Suprapubic skin (tissue), 4 donors: Measurements from ENCODE around the gene IQSEC3. TPM values are rescaled to one million over a fixed set of nuclear protein-coding genes. Genes with fewer than 3 reads are reported as not detected.
"Not testable (repeated sequence)": the region's sequence is repeated elsewhere in the genome, so short reads cannot be mapped to it uniquely, and the experiment has no call there.

Experiments used
- DNase-seq, 2 donors: peaks; one replicate each; pipeline ENCODE4 v3.0.0-alpha.2; 2019; ENCODE audit warnings: low spot score in 2 of 2
- H3K27ac ChIP-seq: fragments of 200-600 bp; sonication (generic); one replicate; pipeline ENCODE4 v1.5.1; 2019
- H3K27me3 ChIP-seq: fragments of 200-600 bp; sonication (generic); one replicate; pipeline ENCODE4 v1.5.1; 2019
- H3K36me3 ChIP-seq: fragments of 200-600 bp; sonication (generic); one replicate; pipeline ENCODE4 v1.5.1; 2019
- H3K4me1 ChIP-seq: fragments of 200-600 bp; sonication (generic); one replicate; pipeline ENCODE4 v1.5.1; 2019
- H3K4me3 ChIP-seq: fragments of 200-600 bp; sonication (generic); one replicate; pipeline ENCODE4 v1.5.1; 2019; ENCODE audit warnings: mild to moderate bottlenecking
- H3K9me3 ChIP-seq: fragments of 200-600 bp; sonication (generic); one replicate; pipeline ENCODE4 v1.5.1; 2019
- CTCF ChIP-seq, 2 donors: fragments of 200-600 bp in 1 of 2; fragments of 450-650 bp in 1 of 2; sonication (generic) in 1 of 2; IDR thresholded peaks; one replicate each; pipeline ENCODE4 v1.5.1; 2016 to 2019; ENCODE audit warnings: antibody characterized with exemption in 2 of 2, mild to moderate bottlenecking in 1 of 2, moderate library complexity in 1 of 2
- EP300 ChIP-seq: sonication (generic); formaldehyde crosslinking; IDR thresholded peaks from one replicate; pipeline ENCODE4 v1.6.1; 2017; ENCODE audit warnings: antibody characterized with exemption
- POLR2A ChIP-seq, 2 donors: fragments of 450-650 bp; IDR thresholded peaks; one replicate each; pipeline ENCODE4 v1.6.1; 2017; ENCODE audit warnings: antibody characterized with exemption in 2 of 2, mild to moderate bottlenecking in 2 of 2, moderate library complexity in 2 of 2
- POLR2AphosphoS5 ChIP-seq, 3 donors: sonication (generic); formaldehyde crosslinking; IDR thresholded peaks; one replicate each; pipeline ENCODE4 v1.6.1; 2017; ENCODE audit warnings: antibody characterized with exemption in 3 of 3
- WGBS: methylation state at CpG from one replicate; pipeline ENCODE4 v1.1.5; 2018; 5-methylcytosine and 5-hydroxymethylcytosine counted together
- total RNA-seq, 4 donors: library from RNA; depleted of rRNA; stranded (reverse); fragments of >200 nt; gene quantifications; one replicate each; pipeline ENCODE4 v1.1.0, GENCODE V29; 2016

Gene IQSEC3
- total RNA-seq, 4 donors from 2014 or later, result 0.18 to 0.21 TPM; not detected in 2

- H3K27me3 ChIP-seq, result peaks cover 38% of the 10 kb centered on the region
- no peak overlapping the region for H3K27ac ChIP-seq
- H3K4me1 ChIP-seq, result peaks cover 13% of the 10 kb centered on the region
- no peaks in the 10 kb centered on the region for H3K36me3 ChIP-seq
- no peak overlapping the region for H3K4me3 ChIP-seq
- DNase-seq, result no peak
- H3K9me3 ChIP-seq, result no peaks in the 10 kb centered on the region
- WGBS, result 73% methylated on average over 8 of the region's 8 CpGs
- TF ChIP-seq POLR2A (IDR thresholded peaks at IDR 0.05), result no peak
- TF ChIP-seq EP300, result no peak
Observed at GRCh38 chr12:212415-212714, 145.8 kb downstream of the IQSEC3 start.

GRCh38 chr12:212715-213526, 146.4 kb downstream of the IQSEC3 start:
- peaks cover 13% of the 10 kb centered on the region for H3K4me1 ChIP-seq
- WGBS, result 44% methylated on average over 19 of the region's 22 CpGs
- no peak overlapping the region for H3K27ac ChIP-seq
- H3K4me3 ChIP-seq, result peak overlapping the region; percentile 20
- DNase-seq, result no peak
- no peaks in the 10 kb centered on the region for H3K9me3 ChIP-seq
- H3K36me3 ChIP-seq, result no peaks in the 10 kb centered on the region
- H3K27me3 ChIP-seq, result peaks cover 35% of the 10 kb centered on the region
- TF ChIP-seq POLR2AphosphoS5 (IDR thresholded peaks at IDR 0.05), result no peak
- no peak for TF ChIP-seq CTCF (IDR thresholded peaks at IDR 0.05)
- TF ChIP-seq POLR2A (IDR thresholded peaks at IDR 0.05), result no peak

GRCh38 chr12:213527-213932, 147.0 kb downstream of the IQSEC3 start:
- peak overlapping the region; percentile 20 for H3K4me3 ChIP-seq
- peaks cover 13% of the 10 kb centered on the region for H3K4me1 ChIP-seq
- no peak for TF ChIP-seq CTCF (IDR thresholded peaks at IDR 0.05)
- TF ChIP-seq EP300, result no peak
- no peak for TF ChIP-seq POLR2A (IDR thresholded peaks at IDR 0.05)
- TF ChIP-seq POLR2AphosphoS5 (IDR thresholded peaks at IDR 0.05), result no peak
- H3K27ac ChIP-seq, result no peak overlapping the region
- no peak for DNase-seq
- H3K27me3 ChIP-seq, result peaks cover 41% of the 10 kb centered on the region
- H3K9me3 ChIP-seq, result no peaks in the 10 kb centered on the region
- WGBS, result 42% methylated on average over 12 of the region's 12 CpGs
- H3K36me3 ChIP-seq, result no peaks in the 10 kb centered on the region

GRCh38 chr12:214003-214741, 147.6 kb downstream of the IQSEC3 start, which contains the start of gene SLC6A12:
SLC6A12 (minus strand) TSS chr12:214157; CDS start chr12:209986, 4,171 bp downstream.
- 32% methylated on average over 14 of the region's 14 CpGs for WGBS
- Histone ChIP-seq H3K27me3 (peaks cover 47% of the 10 kb centered on the region), H3K4me1 (peaks cover 13% of the 10 kb centered on the region), H3K9me3 (no peaks in the 10 kb centered on the region), H3K27ac (no peak within 1 kb of the TSS), H3K4me3 (peak within 1 kb of the TSS; percentile 20), H3K36me3 (no peaks in the 10 kb centered on the region)
- TF ChIP-seq POLR2A (IDR thresholded peaks at IDR 0.05), result no peak
- TF ChIP-seq CTCF (IDR thresholded peaks at IDR 0.05), result no peak
- TF ChIP-seq POLR2AphosphoS5 (IDR thresholded peaks at IDR 0.05), result no peak
- TF ChIP-seq EP300, result no peak
- no peak for DNase-seq

GRCh38 chr12:215116-215515, 148.5 kb downstream of the IQSEC3 start:
- H3K4me1 ChIP-seq, result peaks cover 13% of the 10 kb centered on the region
- 95% methylated on average over 4 of the region's 6 CpGs for WGBS
- DNase-seq, result no peak
- H3K4me3 ChIP-seq, result no peak overlapping the region
- H3K27me3 ChIP-seq, result peaks cover 50% of the 10 kb centered on the region
- no peaks in the 10 kb centered on the region for H3K9me3 ChIP-seq
- H3K36me3 ChIP-seq, result no peaks in the 10 kb centered on the region
- no peak overlapping the region for H3K27ac ChIP-seq
- TF ChIP-seq POLR2AphosphoS5 (IDR thresholded peaks at IDR 0.05), result no peak
- no peak for TF ChIP-seq POLR2A (IDR thresholded peaks at IDR 0.05)
- no peak for TF ChIP-seq EP300
- TF ChIP-seq CTCF (IDR thresholded peaks at IDR 0.05), result no peak

- not testable (repeated sequence) for DNase-seq
Observed at GRCh38 chr12:217029-217428, 150.5 kb downstream of the IQSEC3 start.

More at GRCh38 chr12:217029-217428, 150.5 kb downstream of the IQSEC3 start:
- peaks cover 61% of the 10 kb centered on the region for H3K27me3 ChIP-seq
- peaks cover 11% of the 10 kb centered on the region for H3K4me1 ChIP-seq
- whole genome bisulfite sequencing, result 71% methylated on average over 6 of the region's 6 CpGs
- H3K27ac ChIP-seq, H3K36me3 ChIP-seq, H3K9me3 ChIP-seq, H3K4me3 ChIP-seq: not testable (repeated sequence)
